SK-N-MC (cell line): ENCODE results near the gene CIAPIN1.

ENCODE experiments used
- EZH2 ChIP-seq: fragments of 200-600 bp; sonication (generic); IDR thresholded peaks from one replicate; pipeline ENCODE4 v1.6.1; 2017; ENCODE audit warnings: antibody characterized with exemption
- FOXP2 ChIP-seq: optimal IDR thresholded peaks from 2 replicates; pipeline ENCODE3; 2011; ENCODE audit warnings: mild to moderate bottlenecking, moderate library complexity; ENCODE audit not compliant: insufficient read depth; ENCODE audit errors: extremely low read length, control extremely low read depth
- POLR2AphosphoS5 ChIP-seq: IDR thresholded peaks from 2 replicates; pipeline ENCODE4 v1.6.1; 2012; ENCODE audit warnings: mild to moderate bottlenecking, low read depth, low read length, borderline replicate concordance

GRCh38 chr16:57426356-57426755 is 20.8 kb downstream of the CIAPIN1 start:
- no peak for TF ChIP-seq EZH2
- no peak for TF ChIP-seq POLR2AphosphoS5
- TF ChIP-seq FOXP2 = no peak
